NCI-H146 treated with DMSO at 0.1 percent for 48 hours (cell line): ENCODE results near the gene GRK7.
A peak's percentile ranks its signal among the peaks of the same experiment; 100 is the strongest.

Experiments used
- DNase-seq: peaks from one replicate; lab custom pipeline; 2025; ENCODE audit not compliant: unreplicated experiment; lab: John Stamatoyannopoulos, UW

The GRK7 gene, protein sequence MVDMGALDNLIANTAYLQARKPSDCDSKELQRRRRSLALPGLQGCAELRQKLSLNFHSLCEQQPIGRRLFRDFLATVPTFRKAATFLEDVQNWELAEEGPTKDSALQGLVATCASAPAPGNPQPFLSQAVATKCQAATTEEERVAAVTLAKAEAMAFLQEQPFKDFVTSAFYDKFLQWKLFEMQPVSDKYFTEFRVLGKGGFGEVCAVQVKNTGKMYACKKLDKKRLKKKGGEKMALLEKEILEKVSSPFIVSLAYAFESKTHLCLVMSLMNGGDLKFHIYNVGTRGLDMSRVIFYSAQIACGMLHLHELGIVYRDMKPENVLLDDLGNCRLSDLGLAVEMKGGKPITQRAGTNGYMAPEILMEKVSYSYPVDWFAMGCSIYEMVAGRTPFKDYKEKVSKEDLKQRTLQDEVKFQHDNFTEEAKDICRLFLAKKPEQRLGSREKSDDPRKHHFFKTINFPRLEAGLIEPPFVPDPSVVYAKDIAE (N-terminal part only)

GRCh38 chr3:141763088-141763750 lies at the start of gene GRK7:
Gene GRK7 (plus strand): TSS chr3:141763408. CDS start chr3:141778285, 14,877 bp downstream.
- DNase-seq: no peak

DNA sequence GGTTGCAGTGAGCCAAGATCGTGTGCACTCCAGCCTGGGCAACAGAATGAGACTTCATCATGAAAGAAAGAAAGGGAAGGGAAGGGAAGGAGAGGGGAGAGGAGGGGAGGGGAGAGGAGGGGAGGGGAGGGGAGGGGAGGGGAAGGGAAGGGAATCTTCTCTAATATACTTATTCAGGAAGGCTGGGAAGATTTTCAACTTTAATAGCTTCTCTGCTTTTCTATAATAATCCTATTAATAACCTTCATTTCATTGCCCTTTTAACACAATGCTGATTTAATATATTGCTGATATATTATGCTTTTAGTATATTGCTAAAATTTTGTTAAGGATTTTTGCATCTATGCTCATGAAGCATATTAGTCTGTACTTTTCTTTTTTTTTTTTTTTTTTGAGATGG lies 48.5 kb upstream of the GRK7 start:
- no peak for DNase-seq

DNA sequence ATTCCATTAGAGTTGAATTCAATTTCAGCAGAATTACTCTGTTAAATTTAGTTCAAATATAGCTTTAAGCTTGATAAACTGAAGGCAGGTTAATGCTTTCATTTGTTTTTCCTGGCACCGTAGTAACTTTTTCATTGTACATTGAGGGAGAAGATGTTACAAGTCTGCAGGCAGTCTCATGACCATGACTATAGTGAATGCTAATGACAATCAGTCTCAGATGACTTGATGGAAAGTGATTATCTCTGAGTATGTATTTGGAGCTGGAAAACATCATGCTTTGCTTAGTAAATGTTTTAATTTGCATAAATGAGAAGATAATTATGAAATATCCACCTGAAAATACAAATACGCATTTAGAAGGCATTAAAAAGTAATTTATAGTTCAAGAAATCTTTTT lies 41.1 kb upstream of the GRK7 start:
- DNase-seq: no peak

GRCh38 chr3:141722648-141723047 lies 40.6 kb upstream of the GRK7 start:
- DNase-seq: no peak

- no peak for DNase-seq
These were observed 40.0 kb upstream of the GRK7 start for GRCh38 chr3:141723255-141723654.

- DNase-seq: no peak
These were observed 39.0 kb upstream of the GRK7 start for GRCh38 chr3:141724186-141724585.

DNA sequence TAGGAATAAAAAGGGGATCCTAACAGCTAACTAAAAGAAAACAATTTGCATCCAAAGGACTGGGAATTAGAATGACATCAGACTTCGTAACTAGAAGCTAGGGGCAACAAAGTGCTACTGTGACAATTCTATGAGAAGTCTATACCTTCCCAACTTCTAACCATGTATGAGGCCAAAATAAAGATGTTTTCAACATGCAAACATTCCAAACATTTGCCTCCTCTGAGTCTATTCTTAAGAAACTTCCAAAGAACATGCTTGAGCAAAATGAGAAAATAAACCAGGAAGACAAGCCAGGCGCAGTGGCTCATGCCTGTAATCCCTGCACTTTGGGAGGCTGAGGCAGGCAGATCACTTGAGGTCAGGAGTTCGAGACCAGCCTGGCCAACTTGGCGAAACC lies 38.2 kb upstream of the GRK7 start:
- no peak for DNase-seq

GRCh38 chr3:141726483-141726882 lies 36.7 kb upstream of the GRK7 start:
- DNase-seq: no peak

GRCh38 chr3:141728355-141728892 lies 34.8 kb upstream of the GRK7 start:
- DNase-seq: no peak

GRCh38 chr3:141729240-141729639 lies 34.0 kb upstream of the GRK7 start:
- no peak for DNase-seq

GRCh38 chr3:141735176-141735575 lies 28.0 kb upstream of the GRK7 start:
- DNase-seq: no peak

DNA sequence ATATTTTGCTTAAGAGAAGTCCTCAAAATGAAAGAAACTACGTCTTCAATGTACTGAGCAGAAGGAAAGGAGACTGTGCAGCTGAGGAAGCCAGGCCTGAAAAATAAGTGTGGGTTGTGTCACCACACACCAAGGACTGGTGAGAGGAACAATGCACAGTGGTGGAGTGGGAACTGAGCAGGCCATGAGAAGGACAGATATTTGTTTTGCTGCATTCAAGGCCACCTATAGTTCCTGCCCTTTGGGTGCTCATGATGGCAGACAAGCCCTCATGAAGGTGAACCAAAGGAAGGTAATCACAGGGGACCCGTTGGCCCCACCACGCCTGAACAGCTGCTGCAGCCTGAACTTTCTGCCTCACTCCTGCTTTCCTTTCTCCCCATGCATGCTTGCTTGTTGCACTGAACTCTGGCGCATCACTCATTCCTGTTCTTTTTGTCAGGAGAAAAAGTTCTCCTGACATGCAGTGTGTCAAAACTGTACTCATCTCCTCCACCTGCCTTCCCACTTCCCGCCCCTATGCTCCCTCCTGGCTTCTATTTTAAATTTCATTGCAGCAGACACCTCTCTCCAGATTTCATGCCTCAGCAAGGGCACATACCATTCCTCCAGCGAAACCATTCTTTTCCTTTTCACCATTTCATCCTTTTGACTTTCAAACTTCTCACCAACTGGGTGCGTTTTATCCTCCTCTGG lies 27.3 kb upstream of the GRK7 start:
- no peak for DNase-seq

DNA sequence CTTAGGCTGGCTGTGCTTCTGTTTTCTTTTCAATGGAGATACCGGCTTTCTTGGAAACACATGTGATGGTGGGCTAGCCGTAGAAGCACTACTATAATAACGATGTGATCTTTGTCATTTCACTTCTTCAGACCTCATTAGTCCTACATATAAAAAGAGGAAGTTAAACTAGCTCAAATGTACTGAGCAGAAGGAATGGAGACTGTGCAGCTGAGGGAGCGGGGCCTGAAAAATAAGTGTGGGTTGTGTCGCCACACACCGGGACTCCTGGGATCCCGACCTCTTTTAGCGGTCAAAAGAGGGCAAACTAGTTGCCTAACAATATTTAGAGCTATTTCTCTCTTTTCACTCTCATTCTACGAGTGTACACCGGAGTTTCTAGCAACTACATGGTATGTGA lies 26.1 kb upstream of the GRK7 start:
- DNase-seq: no peak

DNA sequence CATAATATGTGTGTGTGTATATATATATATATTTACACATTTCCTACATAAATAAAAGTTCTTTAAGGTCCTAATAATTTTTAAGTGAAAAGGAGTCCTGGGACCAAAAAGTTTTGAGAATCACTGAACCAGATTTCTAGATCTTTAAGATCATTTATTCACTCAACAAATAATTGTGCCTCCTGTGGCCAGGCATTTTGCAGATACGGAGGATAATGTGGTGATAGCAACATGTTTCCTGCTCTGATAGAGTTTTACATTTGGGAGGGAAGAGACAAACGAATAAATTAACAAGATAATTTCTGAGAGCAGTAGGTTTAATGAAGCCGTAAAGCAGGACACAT lies 25.6 kb upstream of the GRK7 start:
- DNase-seq: no peak

DNA sequence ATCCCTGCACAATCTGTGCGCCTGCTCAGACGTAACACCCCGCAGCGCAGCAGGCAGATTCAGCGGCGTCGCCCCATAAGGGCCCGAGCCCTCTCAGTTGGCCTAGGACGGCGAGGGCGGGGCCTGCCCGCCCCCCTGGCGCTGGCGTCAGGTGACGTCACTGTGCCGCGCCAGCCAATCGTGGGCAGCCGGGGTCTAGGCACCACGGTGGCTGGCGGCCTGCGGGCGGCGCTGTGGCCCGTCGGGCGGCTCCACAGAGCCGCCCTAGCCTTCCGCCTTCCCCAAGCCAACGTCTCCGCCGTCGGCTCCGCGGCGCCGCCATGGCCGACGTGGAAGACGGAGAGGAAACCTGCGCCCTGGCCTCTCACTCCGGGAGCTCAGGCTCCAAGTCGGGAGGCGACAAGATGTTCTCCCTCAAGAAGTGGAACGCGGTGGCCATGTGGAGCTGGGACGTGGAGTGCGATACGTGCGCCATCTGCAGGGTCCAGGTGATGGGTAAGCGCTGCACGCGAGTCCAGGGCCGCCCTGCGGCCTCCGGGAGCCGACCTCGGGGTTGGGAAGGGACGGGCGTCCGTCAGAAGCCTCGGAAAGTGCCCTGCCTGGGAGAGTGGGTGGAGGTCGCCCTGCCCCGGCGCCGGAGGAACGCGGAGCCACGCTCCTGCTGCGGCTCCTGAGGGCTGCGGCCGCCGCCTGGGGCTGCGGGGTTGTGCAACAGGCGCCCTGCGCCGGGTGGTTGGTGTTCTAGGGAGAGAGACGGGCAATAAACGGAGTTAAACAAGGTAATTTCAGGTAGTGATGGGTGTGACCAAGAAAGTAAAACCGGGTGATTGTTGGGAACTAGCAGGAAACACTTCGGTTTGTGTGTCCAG lies 25.0 kb upstream of the GRK7 start, which contains the start of gene RNF7:
Gene RNF7, plus strand, starts transcription at position 277 of the 869 bp plus-strand sequence. Its CDS starts 44 bp downstream, at position 321.
- DNase-seq: peak; percentile 96

- DNase-seq: peak; percentile 64
These were observed 24.3 kb upstream of the GRK7 start for GRCh38 chr3:141738891-141739363.

DNA sequence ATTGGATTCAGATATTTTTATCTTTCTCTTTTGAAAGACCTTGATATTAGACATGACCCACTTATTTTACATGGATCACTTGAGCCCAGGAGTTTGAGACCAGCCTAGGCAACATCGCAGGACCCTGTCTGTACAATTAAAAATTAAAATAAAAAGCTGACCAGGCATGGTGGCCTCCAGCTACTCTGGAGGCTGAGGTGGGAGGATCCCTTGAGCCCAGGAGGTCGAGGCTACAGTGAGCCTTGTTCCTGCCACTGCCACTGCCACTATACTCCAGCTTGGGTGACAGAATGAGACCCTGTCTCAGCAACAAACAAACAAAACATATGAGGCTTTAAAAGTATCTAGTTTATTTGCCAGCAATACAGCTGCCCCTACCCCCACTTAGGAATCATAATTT lies 23.5 kb upstream of the GRK7 start:
- no peak for DNase-seq

DNA sequence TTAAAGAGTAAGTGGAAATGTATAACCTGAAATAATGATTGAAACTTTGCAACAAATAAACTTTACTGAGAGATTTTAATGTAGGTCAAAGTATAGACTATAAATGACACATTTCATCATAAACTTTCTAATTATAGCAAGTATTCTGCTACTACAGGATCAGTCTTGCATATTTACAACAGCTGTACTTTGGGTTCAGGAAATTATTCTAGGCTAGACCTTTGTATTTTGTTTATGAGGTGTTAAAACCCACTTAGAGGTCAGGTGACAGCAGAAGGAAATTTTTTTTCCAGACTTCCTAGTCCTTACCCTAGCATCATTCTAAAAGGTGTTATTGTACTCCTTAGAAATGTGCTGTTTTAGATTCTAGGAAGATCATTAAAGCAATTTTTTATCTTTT lies 22.9 kb upstream of the GRK7 start:
- no peak for DNase-seq

DNA sequence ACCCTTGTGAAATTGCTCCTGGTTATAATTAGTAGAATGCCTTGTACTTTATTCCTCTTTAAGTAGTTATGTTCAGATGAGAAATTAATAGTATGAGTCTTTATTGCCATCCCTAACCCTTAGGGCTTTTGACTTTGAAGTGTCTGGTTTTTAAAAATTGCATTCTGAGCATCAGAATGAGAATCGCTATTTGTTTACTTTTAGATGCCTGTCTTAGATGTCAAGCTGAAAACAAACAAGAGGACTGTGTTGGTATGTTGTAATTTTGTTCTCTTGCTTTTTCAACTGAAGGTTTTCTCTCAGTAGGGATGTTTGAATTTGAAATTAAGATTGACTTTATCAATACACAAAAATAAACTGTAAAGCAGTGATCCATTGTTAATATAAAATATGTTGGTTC lies 19.9 kb upstream of the GRK7 start:
- DNase-seq: no peak

DNA sequence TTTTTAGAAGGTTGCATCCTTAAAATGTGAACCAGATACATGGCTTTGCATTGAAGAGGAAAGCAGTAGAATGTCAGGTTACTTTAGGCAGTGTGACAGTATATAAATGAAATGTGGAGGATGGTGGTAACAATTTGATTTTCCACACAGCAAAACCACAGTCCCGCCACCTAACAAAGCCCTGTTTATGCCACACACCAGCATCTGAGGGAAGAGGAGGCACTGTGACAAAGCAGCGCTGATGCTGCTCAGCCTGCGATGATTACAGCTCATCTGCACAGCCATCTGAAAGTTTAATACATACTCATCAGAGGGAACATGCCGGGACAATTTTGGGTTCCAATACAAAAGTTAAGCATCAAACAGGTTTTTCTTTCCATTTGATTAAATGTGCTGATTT lies 16.2 kb upstream of the GRK7 start:
- DNase-seq: no peak
